HPDE6-E6E7 (cell line): ENCODE data around the gene SLC24A4.

Experiments
- DNase-seq: peaks from one replicate; pipeline ENCODE4 v3.0.0; 2011; ENCODE audit warnings: missing footprints; ENCODE audit errors: extremely low spot score

Gene SLC24A4

DNA sequence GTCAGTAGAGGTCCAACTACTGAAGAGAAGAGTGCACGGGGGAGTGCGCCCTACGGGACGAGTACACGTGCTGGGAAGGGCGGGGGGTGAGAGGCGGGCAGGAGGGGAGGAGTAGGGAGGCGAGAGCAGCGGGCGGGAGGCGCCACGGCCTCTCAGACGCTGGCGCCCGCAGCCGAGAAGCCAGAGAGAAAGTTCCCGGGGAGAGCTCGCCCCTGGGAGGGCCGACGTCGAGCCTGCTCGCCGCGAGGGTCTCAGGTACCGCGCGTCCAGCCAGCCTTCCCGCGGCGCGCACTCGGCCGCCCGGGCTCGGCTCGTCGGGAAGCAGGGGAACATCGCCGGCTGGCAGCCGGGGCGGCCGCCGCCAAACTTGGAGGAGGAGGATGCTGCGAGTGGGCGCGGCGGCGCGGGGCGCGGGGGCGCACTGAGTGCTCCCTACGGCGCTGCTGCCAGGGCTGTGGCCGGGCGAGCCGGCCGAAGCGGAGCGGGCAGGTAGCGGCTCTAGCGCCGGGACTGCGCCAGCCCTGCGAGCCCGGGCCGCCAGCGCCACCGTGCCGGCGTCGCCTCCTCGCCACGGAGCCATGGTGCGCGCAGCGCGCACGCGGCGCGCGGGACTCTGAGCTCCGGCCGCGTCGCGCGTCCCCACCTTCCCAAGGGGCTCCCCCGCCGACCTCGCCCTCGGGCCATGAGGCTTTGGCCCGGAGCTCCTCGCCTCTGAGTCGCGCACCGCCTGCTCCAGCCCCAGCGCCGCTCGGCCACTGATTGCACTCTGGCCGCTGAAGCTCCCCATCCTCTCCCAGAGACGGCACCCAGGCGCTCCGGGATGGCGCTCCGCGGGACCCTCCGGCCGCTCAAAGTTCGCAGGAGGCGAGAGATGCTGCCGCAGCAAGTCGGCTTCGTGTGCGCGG, at the start of gene SLC24A4:
TSS of gene SLC24A4 (plus strand) at position 155 of the 905 bp plus-strand sequence. CDS start at position 821, 666 bp downstream.
- no peak for DNase-seq

DNA sequence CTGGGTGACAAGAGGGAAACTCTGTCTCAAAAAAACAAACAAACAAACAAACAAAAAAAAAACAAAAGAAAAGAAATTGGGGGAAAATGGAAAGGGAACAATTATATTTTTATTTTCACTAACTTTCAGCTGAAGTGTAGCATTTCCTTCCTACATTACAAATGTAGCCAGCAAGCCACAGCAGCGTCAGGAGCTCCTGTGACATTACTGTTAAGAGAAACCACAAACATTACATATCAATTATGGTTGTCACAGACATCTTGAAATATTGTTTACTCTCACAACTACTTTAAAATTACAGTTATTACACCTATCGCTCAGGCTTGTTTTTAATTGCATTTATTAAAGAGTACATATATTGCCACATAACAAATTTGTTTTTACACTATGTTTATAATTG, 49.8 kb upstream of the SLC24A4 start:
- no peak for DNase-seq

GRCh38 chr14:92274055-92274454, 48.9 kb upstream of the SLC24A4 start:
- no peak for DNase-seq

GRCh38 chr14:92276074-92276473, 46.9 kb upstream of the SLC24A4 start:
- DNase-seq, result no peak

DNA sequence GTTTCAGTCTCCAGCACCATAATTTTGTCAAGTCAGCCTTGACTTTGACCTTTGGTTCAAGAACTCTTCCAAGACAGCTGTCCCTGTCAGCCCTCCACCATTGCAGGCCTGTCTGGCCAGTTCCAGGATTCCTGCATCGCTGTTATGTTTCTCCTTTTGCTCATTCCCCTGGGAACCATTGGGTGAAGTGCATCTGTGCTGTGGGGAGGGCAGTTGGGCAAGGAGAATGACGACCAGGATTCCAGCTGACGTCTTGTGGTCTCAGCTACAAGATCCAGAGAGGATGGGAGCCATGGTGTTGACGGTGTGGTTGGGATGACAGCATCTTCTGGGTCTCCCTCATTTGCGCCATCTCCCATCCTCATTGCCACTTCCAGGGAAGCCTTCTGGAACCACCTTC, 45.9 kb upstream of the SLC24A4 start:
- no peak for DNase-seq

- no peak for DNase-seq
These were observed 42.3 kb upstream of the SLC24A4 start for GRCh38 chr14:92280554-92281262.

- DNase-seq, result no peak
These were observed 40.3 kb upstream of the SLC24A4 start for GRCh38 chr14:92282669-92283068.

DNA sequence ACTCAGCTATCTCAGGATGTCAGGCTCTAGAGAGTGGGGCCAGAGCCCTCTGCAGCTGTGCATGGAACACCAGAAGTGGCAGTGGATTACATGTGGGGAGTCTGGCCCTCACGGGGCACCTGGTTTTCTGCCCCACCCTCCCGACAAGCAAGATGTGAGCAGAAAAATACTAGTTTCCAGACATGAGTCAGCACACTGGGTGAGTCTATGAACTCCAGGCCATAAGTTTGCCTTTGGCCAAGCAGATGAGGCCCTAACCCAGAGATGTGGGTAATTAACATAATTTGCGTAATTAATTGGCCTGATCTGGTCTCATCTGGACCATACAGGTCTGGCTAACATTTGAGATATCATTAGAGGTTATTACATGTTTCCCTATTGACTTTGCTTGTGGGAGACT, 37.7 kb upstream of the SLC24A4 start:
- DNase-seq, result no peak

DNA sequence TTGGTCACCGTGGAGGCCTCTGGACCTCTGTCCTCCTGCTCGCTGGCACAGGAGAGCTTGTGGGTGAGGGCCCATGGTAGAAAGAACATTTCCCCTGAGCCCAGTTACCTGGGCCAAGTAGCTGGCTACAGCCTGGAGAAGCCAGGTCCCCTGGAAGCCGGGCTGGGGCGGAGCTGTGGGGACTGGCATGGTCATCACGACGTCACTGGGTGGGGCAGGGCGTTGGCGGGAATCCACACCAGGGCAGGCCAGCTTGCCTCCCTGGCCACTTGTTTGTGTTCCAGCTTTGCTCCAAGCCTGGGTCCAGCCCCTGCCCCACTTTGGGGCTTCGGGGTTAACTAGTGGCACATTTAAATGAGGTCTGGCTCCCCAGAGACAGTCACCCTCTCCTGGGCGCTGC, 35.0 kb upstream of the SLC24A4 start:
- no peak for DNase-seq

DNA sequence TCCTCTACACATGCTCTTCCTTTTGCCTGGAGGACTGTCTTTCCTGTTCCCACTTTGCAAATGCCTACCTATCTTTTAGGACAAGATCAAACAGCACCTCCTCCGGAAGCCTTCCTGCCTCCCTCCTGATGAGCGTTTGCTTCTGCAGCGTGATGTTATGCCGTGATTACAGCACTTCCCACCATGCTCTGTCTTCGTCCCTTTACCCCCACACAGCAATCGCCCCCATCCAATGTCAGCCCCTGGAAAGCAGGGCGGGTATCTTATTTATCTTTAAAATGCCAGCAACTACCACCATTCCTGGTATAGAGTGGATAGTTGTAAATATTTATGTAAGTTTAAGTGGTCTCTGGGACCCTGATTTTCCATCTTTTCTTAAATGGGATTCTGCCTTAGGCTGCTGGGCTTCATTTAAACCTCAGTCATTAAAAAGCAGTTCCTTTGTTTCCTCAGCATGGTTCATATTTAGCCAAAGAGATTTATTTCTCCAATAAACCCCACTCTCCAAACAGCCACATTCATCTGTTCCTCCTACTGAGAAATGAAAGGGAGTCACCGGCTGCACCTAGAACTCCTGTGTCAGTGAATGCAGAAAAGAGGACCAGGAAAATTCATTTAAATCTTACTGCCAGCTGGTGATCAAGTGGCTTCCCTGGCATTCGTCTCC, 33.8 kb upstream of the SLC24A4 start:
- no peak for DNase-seq

GRCh38 chr14:92292673-92293072, 30.3 kb upstream of the SLC24A4 start:
- DNase-seq, result no peak

DNA sequence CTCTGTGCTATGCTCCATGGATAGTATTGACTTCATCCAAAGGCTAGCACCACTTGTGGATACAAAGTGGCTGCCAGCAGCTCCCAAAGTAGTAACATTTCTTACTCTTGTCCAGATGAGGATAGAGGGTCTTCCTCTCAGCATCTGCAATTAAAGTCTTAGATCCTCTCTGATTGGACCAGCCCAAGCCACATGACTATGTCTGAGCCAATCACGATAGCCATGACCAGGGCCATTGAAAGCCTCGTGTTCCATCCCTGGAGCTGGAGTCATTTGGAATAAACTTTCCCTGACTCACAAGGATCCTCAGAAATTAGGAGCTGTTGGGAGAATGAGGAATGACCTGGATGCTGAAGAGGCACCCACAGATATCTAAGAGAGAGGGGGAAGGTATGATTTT, 28.5 kb upstream of the SLC24A4 start:
- no peak for DNase-seq

GRCh38 chr14:92297818-92298595, 25.0 kb upstream of the SLC24A4 start:
- DNase-seq, result no peak

DNA sequence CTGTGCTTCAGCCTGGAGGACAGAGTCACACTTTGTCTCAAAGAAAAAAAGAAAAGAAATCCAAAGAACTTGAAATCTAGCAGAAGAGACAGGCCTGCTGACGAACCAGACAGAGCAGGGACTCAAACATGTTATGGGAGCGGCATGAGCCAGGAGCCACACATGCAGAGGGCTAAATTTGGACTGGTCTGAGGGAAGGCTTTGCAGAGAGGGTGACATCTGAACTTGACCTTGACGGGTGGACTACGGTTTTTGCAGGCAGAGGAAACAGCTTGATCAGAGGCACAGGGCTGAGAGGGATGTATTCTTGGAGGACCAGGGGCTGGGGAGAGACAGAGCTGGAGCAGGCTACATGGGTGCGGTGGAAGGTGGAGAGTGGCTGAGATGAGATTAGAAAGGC, 20.5 kb upstream of the SLC24A4 start:
- DNase-seq, result no peak

DNA sequence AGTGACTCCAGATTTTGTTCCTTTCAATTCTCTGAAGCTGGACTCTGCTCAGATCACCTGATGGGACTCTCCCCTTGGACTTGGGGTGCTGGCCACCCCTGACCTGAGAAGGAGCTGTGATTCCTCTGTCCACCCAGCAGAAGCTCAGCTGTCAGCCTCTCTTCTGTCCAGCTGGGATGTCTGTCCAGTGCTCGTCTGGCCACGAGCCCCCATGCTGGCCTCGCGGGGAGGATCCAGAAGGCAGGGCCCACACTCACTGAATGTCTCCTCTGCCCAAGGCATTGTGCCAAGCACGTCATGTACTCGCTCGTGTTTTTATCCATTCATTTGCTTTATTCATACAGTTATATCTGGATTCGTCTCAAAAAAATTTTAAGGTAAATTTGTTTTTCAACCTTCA, 14.2 kb upstream of the SLC24A4 start:
- no peak for DNase-seq

- no peak for DNase-seq
These were observed 12.9 kb upstream of the SLC24A4 start for GRCh38 chr14:92309968-92310530.

GRCh38 chr14:92310776-92311375, 12.1 kb upstream of the SLC24A4 start:
- no peak for DNase-seq

DNA sequence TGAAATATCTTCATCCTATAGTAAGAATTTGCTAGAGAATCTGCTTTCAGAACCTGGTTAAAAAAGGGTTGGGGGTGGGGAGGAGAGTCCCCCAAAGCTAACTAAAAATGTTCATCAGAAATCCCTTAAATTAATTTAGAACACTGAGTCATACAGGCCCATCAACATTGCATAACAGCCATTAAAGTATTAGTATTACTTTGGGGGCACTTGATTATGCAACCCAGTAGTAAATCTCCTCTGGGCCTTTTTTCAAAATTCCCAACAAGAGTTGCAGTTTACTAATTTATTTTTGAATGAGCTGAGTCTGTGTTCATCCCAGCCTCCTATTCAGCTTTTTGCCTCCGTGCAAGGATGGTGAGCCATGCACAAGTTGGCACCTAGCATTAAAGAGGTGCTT, 8.8 kb upstream of the SLC24A4 start:
- DNase-seq, result no peak

DNA sequence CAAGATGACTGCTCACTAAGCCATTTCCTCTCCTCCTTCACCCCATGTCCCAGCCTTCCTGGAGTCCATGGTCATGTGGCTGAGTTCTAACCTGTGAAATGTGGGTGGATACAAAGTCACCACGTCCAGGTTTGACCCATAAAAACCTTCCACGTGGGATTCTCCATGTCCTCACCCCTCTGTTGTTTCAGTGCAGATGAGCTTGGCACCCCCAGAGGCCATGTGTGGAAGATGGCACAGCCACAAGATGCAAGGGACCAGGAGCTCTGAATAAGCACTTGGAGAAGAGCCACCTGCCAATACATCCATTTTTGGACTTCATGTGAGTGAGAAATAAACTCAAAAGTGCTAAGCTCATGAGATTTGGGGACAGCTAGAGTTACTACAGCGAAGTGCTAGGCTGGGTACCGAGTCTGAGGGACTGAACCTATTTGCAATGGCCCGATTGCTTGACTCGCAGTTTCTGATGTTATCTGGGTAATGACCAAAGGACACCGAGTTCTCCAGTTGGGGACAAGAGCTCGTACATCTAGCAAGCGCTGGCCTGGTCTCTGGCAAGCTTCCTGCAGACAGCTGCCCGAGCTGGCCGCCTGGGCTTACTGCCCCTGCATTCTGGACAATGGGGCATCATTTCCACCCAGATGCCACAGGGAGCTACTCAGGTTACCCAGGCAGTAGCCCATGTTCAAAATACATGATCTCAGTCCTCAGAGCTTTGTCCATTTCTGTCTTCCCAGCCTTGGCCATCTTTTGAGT, 7.7 kb upstream of the SLC24A4 start:
- no peak for DNase-seq

DNA sequence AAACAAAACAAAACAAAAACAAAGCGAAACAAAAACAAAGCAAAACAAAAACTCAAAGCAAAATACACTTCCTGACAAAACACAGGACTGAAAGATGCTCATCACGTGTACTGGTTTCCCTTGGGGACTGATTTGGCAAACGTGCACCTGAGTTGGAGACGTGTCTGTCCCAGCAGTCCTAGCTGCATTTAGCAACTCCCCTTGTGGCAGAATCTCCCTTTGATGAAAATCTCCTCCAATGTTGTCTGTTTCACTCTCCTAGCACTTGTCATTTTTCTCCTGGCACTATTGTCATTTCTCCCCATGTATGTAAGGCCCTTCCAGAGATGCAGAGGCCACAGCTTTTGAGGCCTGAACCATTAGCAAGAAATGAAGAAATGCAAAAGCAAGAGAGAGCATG, 6.8 kb upstream of the SLC24A4 start:
- no peak for DNase-seq
